HL-60 (cell line): ENCODE measurements around the gene ACSF3.

Experiments
- GABPA ChIP-seq: IDR thresholded peaks from 2 replicates; pipeline ENCODE4 v1.6.1; 2012; ENCODE audit warnings: low read depth
- POLR2AphosphoS5 ChIP-seq: IDR thresholded peaks from 2 replicates; pipeline ENCODE4 v1.6.1; 2012; ENCODE audit warnings: low read depth
- SPI1 ChIP-seq: IDR thresholded peaks from 2 replicates; pipeline ENCODE4 v1.6.1; 2012; ENCODE audit warnings: low read depth, mild to moderate bottlenecking, borderline replicate concordance
- TF ChIP-seq, protein P1 (sequence below): IDR thresholded peaks from one replicate; pipeline ENCODE4 v1.5.1; 2011; ENCODE audit warnings: low read length, control low read depth, inconsistent platforms; ENCODE audit not compliant: insufficient read depth
- TF ChIP-seq, protein P2 (sequence below): IDR thresholded peaks from 2 replicates; pipeline ENCODE4 v1.6.1; 2012; ENCODE audit warnings: low read depth; ENCODE audit not compliant: insufficient replicate concordance

DNA sequence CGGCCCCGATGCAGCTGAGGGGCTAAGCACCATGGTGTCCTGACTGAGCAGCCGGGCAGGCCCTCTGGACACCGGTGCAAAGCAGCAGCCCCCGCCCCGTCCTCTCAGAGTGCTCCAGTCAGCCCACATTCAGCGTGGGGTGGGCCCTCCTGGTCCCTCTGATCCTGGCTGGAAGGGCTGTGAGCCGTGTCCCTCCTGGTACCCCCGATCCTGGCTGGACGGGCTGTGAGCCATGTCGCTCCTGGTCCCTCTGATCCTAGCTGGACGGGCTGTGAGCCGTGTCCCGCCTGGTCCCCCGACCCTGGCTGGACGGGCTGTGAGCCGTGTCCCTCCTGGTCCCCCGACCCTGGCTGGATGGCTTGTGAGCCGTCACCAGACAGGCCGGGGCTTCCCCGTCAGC is 26.9 kb upstream of the ACSF3 start:
- TF ChIP-seq, protein P1, sequence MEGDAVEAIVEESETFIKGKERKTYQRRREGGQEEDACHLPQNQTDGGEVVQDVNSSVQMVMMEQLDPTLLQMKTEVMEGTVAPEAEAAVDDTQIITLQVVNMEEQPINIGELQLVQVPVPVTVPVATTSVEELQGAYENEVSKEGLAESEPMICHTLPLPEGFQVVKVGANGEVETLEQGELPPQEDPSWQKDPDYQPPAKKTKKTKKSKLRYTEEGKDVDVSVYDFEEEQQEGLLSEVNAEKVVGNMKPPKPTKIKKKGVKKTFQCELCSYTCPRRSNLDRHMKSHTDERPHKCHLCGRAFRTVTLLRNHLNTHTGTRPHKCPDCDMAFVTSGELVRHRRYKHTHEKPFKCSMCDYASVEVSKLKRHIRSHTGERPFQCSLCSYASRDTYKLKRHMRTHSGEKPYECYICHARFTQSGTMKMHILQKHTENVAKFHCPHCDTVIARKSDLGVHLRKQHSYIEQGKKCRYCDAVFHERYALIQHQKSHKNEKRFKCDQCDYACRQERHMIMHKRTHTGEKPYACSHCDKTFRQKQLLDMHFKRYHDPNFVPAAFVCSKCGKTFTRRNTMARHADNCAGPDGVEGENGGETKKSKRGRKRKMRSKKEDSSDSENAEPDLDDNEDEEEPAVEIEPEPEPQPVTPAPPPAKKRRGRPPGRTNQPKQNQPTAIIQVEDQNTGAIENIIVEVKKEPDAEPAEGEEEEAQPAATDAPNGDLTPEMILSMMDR: no peak
- TF ChIP-seq POLR2AphosphoS5 (no peak), GABPA (no peak), SPI1 (no peak)
- TF ChIP-seq, protein P2, sequence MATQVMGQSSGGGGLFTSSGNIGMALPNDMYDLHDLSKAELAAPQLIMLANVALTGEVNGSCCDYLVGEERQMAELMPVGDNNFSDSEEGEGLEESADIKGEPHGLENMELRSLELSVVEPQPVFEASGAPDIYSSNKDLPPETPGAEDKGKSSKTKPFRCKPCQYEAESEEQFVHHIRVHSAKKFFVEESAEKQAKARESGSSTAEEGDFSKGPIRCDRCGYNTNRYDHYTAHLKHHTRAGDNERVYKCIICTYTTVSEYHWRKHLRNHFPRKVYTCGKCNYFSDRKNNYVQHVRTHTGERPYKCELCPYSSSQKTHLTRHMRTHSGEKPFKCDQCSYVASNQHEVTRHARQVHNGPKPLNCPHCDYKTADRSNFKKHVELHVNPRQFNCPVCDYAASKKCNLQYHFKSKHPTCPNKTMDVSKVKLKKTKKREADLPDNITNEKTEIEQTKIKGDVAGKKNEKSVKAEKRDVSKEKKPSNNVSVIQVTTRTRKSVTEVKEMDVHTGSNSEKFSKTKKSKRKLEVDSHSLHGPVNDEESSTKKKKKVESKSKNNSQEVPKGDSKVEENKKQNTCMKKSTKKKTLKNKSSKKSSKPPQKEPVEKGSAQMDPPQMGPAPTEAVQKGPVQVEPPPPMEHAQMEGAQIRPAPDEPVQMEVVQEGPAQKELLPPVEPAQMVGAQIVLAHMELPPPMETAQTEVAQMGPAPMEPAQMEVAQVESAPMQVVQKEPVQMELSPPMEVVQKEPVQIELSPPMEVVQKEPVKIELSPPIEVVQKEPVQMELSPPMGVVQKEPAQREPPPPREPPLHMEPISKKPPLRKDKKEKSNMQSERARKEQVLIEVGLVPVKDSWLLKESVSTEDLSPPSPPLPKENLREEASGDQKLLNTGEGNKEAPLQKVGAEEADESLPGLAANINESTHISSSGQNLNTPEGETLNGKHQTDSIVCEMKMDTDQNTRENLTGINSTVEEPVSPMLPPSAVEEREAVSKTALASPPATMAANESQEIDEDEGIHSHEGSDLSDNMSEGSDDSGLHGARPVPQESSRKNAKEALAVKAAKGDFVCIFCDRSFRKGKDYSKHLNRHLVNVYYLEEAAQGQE: no peak
